GM23338 (cell line): ENCODE data around the gene RPS15A. TPM values are rescaled to one million over a fixed set of nuclear protein-coding genes. Genes with fewer than 3 reads are reported as not detected.

ENCODE experiments used
- ATAC-seq: fragments of 200-7000 bp; cut with Tn5 transposase; 3 replicates; pipeline ENCODE4 v1.9.1; 2020
- DNase-seq: peaks from one replicate; pipeline ENCODE4 v3.0.0-alpha.2; 2015; ENCODE audit warnings: low spot score
- H2AFZ ChIP-seq: fragments of 200-600 bp; sonication (generic); 2 replicates; pipeline ENCODE4 v1.8.0; 2016; ENCODE audit warnings: antibody characterized with exemption, mild to moderate bottlenecking, moderate library complexity
- H3F3A ChIP-seq: fragments of 200-600 bp; sonication (generic); replicated peaks from 2 replicates; pipeline ENCODE4 v1.8.0; 2017; ENCODE audit warnings: antibody characterized with exemption, mixed run types, low read depth
- H3K27ac ChIP-seq: fragments of 200-600 bp; sonication (generic); 2 replicates; pipeline ENCODE4 v1.6.1; 2016; ENCODE audit warnings: low read depth
- H3K27me3 ChIP-seq: fragments of 200-600 bp; sonication (generic); 2 replicates; pipeline ENCODE4 v1.8.0; 2016; ENCODE audit warnings: mild to moderate bottlenecking, mixed run types, moderate library complexity; ENCODE audit not compliant: insufficient read depth
- H3K36me3 ChIP-seq: fragments of 200-600 bp; sonication (generic); 2 replicates; pipeline ENCODE4 v1.8.0; 2016; ENCODE audit warnings: mild to moderate bottlenecking; ENCODE audit not compliant: insufficient read depth
- H3K4me1 ChIP-seq: fragments of 200-600 bp; sonication (generic); 2 replicates; pipeline ENCODE4 v1.8.0; 2016; ENCODE audit warnings: mild to moderate bottlenecking, moderate library complexity; ENCODE audit not compliant: insufficient read depth
- H3K4me2 ChIP-seq: fragments of 200-600 bp; sonication (generic); 2 replicates; pipeline ENCODE4 v1.7.1; 2017; ENCODE audit warnings: mixed run types
- H3K4me3 ChIP-seq: fragments of 200-600 bp; sonication (generic); 2 replicates; pipeline ENCODE4 v1.6.1; 2016; ENCODE audit warnings: mixed run types
- H3K79me2 ChIP-seq: fragments of 200-600 bp; sonication (generic); replicated peaks from 2 replicates; pipeline ENCODE4 v1.8.0; 2017; ENCODE audit warnings: mild to moderate bottlenecking; ENCODE audit not compliant: insufficient read depth
- H3K9me2 ChIP-seq: fragments of 200-600 bp; sonication (generic); 2 replicates; pipeline ENCODE4 v1.8.0; 2017; ENCODE audit not compliant: insufficient read depth
- H4K20me1 ChIP-seq: fragments of 200-600 bp; sonication (generic); replicated peaks from 2 replicates; pipeline ENCODE4 v1.8.0; 2017; ENCODE audit warnings: mild to moderate bottlenecking; ENCODE audit not compliant: insufficient read depth
- H3K27ac Mint-ChIP-seq: 2 replicates; pipeline ENCODE4 v1.8.0; 2020; ENCODE audit warnings: inconsistent platforms, mild to moderate bottlenecking, moderate library complexity, mixed read lengths
- H3K27me3 Mint-ChIP-seq: 3 replicates; pipeline ENCODE4 v1.8.0; 2022; ENCODE audit warnings: low read depth, mild to moderate bottlenecking, moderate library complexity, mixed read lengths, inconsistent platforms; ENCODE audit not compliant: insufficient read depth, poor library complexity
- H3K36me3 Mint-ChIP-seq: 3 replicates; pipeline ENCODE4 v1.8.0; 2021; ENCODE audit warnings: low read depth, mild to moderate bottlenecking, inconsistent platforms, moderate library complexity, mixed read lengths
- H3K4me1 Mint-ChIP-seq: 3 replicates; pipeline ENCODE4 v1.8.0; 2020; ENCODE audit warnings: mild to moderate bottlenecking, inconsistent platforms, mixed read lengths
- H3K4me3 Mint-ChIP-seq: 3 replicates; pipeline ENCODE4 v1.8.0; 2021; ENCODE audit warnings: moderate library complexity, mild to moderate bottlenecking, inconsistent platforms, mixed read lengths
- H3K9me3 Mint-ChIP-seq: 3 replicates; pipeline ENCODE4 v1.8.0; 2020; ENCODE audit warnings: moderate library complexity, mild to moderate bottlenecking, inconsistent platforms, mixed read lengths
- CREB1 ChIP-seq: fragments of 250-450 bp; sonication (Bioruptor Pico); IDR thresholded peaks from 2 replicates; pipeline ENCODE4 v1.5.0; 2020; ENCODE audit warnings: low read depth, mild to moderate bottlenecking, moderate library complexity
- CTCF ChIP-seq, 2 experiments: fragments of 200-600 bp in 1 of 2; sonication (generic) in 1 of 2; conservative IDR thresholded peaks; 2 replicates each; pipeline versions ENCODE4 v1.5.1 to v1.6.1; 2016 to 2017; ENCODE audit warnings: antibody characterized with exemption in 2 of 2, low read depth in 2 of 2, mild to moderate bottlenecking in 2 of 2, moderate library complexity in 1 of 2
- EZH2 ChIP-seq: fragments of 200-600 bp; sonication (generic); IDR thresholded peaks from one replicate; pipeline ENCODE4 v1.8.0; 2017; ENCODE audit warnings: antibody characterized with exemption, mild to moderate bottlenecking, low read depth; ENCODE audit not compliant: unreplicated experiment
- EZH2phosphoT487 ChIP-seq: fragments of 200-600 bp; sonication (generic); IDR thresholded peaks from one replicate; pipeline ENCODE4 v1.8.1; 2018; ENCODE audit warnings: antibody characterized with exemption; ENCODE audit not compliant: unreplicated experiment
- JUNB ChIP-seq: IDR thresholded peaks from one replicate; pipeline ENCODE4 v1.6.1; 2016; ENCODE audit warnings: antibody characterized with exemption; ENCODE audit not compliant: unreplicated experiment
- NANOG ChIP-seq: IDR thresholded peaks from 2 replicates; pipeline ENCODE4 v1.6.1; 2016; ENCODE audit warnings: antibody characterized with exemption, borderline replicate concordance
- POLR2AphosphoS5 ChIP-seq: IDR thresholded peaks from 2 replicates; pipeline ENCODE4 v1.6.1; 2016; ENCODE audit warnings: antibody characterized with exemption, low read depth
- REST ChIP-seq: IDR thresholded peaks from one replicate; pipeline ENCODE4 v1.6.1; 2018; ENCODE audit warnings: antibody characterized with exemption; ENCODE audit not compliant: unreplicated experiment
- ZNF114 ChIP-seq: fragments of 250-450 bp; sonication (Bioruptor Pico); IDR thresholded peaks from 2 replicates; pipeline ENCODE4 v1.5.0; 2020; ENCODE audit warnings: mild to moderate bottlenecking, moderate library complexity
- ZNF331 ChIP-seq: fragments of 250-450 bp; sonication (Bioruptor Pico); IDR thresholded peaks from 2 replicates; pipeline ENCODE4 v1.5.0; 2020; ENCODE audit warnings: low read depth, mild to moderate bottlenecking, moderate library complexity
- polyA plus RNA-seq: library from polyadenylated mRNA; unstranded; fragments of >200 nt; fragmentation: Nextera tagmentation; extraction: Ambion mirVana; gene quantifications from 2 replicates; pipeline ENCODE4 v1.2.1, GENCODE V29; 2016
- total RNA-seq: library from RNA; depleted of rRNA; stranded (reverse); fragments of >200 nt; shearing (Covaris generic); gene quantifications from 2 replicates; pipeline ENCODE4 v1.2.3, GENCODE V29; 2014

Gene RPS15A
- total and polyA plus RNA-seq, 2 experiments from 2014 or later = 2,163 to 2,171 TPM

GRCh38 chr16:18833707-18834505 lies 43.8 kb upstream of the RPS15A start:
- H3K4me1 Mint-ChIP-seq = no peaks in the 10 kb centered on the region
- peaks cover under 1% of the 10 kb centered on the region for H3K27me3 Mint-ChIP-seq
- H3K79me2 ChIP-seq = no peaks in the 10 kb centered on the region; the same call in 1 of the 2 replicates
- no peaks in the 10 kb centered on the region for H3K9me2 ChIP-seq
- H3K4me1 ChIP-seq = no peaks in the 10 kb centered on the region
- H3K36me3 Mint-ChIP-seq = peaks cover 86% of the 10 kb centered on the region
- DNase-seq (no peak), ATAC-seq (no peak)
- peaks cover 9% of the 10 kb centered on the region for H4K20me1 ChIP-seq
- H3K4me3 ChIP-seq = no peak overlapping the region
- H3F3A ChIP-seq = 0 out of 2 replicates have a peak, but pooled peaks cover 5% of the 10 kb centered on the region
- no peak overlapping the region for H3K4me3 Mint-ChIP-seq
- H3K4me2 ChIP-seq = no peak overlapping the region
- peaks cover 90% of the 10 kb centered on the region for H3K36me3 ChIP-seq
- H2AFZ ChIP-seq = no peak overlapping the region
- H3K9me3 Mint-ChIP-seq = no peaks in the 10 kb centered on the region
- no peak overlapping the region for H3K27ac Mint-ChIP-seq
- TF ChIP-seq EZH2 (no peak), POLR2AphosphoS5 (no peak), ZNF114 (CRISPR knock-in tag) (no peak), CTCF (conservative IDR thresholded peaks at IDR 0.05; ENCODE audit: low read depth in 2 of 2) (no peak), ZNF331 (CRISPR knock-in tag) (no peak), JUNB (no peak), CREB1 (CRISPR knock-in tag) (no peak), REST (no peak), EZH2phosphoT487 (no peak)
- no peaks in the 10 kb centered on the region for H3K27me3 ChIP-seq
- H3K27ac ChIP-seq = no peak overlapping the region

GRCh38 chr16:18832613-18833012 lies 42.5 kb upstream of the RPS15A start:
- H3K4me3 Mint-ChIP-seq = no peak overlapping the region
- Histone ChIP-seq H3K27me3 (no peaks in the 10 kb centered on the region), H3K4me3 (no peak overlapping the region), H3K79me2 (no peaks in the 10 kb centered on the region), H3K4me2 (no peak overlapping the region), H3K4me1 (no peaks in the 10 kb centered on the region), H4K20me1 (peaks cover 5% of the 10 kb centered on the region), H3F3A (0 out of 2 replicates have a peak, but pooled peaks cover 5% of the 10 kb centered on the region), H2AFZ (no peak overlapping the region), H3K27ac (no peak overlapping the region), H3K9me2 (no peaks in the 10 kb centered on the region), H3K36me3 (peaks cover 86% of the 10 kb centered on the region)
- no peaks in the 10 kb centered on the region for H3K9me3 Mint-ChIP-seq
- H3K27ac Mint-ChIP-seq = no peak overlapping the region
- DNase-seq (no peak), ATAC-seq (no peak)
- peaks cover 4% of the 10 kb centered on the region for H3K4me1 Mint-ChIP-seq
- peaks cover 85% of the 10 kb centered on the region for H3K36me3 Mint-ChIP-seq
- peaks cover 4% of the 10 kb centered on the region for H3K27me3 Mint-ChIP-seq
- TF ChIP-seq NANOG (no peak), ZNF331 (CRISPR knock-in tag) (no peak), CREB1 (CRISPR knock-in tag) (no peak), POLR2AphosphoS5 (no peak)
